ENCODE measurements around the gene MOV10L1.

The MOV10L1 gene

DNA sequence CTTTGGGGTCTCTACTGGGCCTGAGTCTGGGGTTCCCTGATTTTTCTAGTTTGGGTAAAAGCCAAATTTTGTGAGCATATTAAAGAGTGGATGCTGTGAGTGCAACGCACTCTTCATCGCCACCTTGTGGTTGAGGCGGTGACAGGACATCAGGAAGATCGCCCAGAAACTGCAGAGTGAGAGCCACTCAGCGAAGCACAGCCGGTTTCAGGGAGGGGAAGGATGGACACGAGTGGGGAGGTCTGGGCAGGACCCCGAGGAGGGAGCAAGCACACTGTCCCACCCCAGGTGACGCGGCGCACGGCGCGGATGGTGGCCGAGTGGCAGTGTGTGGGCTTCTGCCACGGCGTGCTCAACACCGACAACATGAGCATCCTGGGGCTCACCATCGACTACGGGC lies 120.1 kb downstream of the MOV10L1 start:
- DNase-seq (ENCODE audit: low read depth, low spot score), result no peak
- H3K27ac ChIP-seq, result no peak overlapping the region

DNA sequence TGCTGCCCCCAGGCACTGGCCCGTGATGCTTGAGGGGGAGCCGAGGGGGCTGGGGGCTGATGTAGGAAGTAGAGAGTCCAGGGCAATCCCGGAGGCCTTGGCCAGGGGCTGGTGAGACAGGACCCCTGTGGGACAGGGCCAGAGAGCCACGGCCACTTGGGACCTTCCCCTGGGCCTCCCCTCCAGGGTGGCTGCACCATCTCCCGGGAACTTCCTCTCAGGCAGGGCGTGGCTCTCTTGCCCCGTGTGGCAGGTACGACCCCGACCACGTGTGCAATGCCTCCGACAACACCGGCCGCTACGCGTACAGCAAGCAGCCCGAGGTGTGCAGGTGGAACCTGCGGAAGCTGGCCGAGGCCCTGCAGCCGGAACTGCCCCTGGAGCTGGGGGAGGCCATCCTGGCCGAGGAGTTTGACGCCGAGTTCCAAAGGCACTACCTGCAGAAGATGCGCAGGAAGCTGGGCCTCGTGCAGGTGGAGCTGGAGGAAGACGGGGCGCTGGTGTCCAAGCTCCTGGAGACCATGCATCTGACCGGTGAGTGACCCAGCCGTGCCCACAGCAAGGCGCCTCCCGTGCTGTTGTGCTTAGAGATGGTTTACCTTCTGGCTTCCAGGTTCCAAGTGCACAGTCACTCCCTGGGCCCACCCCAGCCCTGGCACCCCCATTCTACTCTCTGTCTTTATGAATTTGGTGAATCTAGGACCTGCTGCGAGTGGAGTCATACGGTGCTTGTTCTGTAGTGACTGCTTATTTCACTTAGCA lies 120.8 kb downstream of the MOV10L1 start:
- no peak for DNase-seq (ENCODE audit: low read depth, low spot score)
- H3K27ac ChIP-seq, result no peak overlapping the region

DNA sequence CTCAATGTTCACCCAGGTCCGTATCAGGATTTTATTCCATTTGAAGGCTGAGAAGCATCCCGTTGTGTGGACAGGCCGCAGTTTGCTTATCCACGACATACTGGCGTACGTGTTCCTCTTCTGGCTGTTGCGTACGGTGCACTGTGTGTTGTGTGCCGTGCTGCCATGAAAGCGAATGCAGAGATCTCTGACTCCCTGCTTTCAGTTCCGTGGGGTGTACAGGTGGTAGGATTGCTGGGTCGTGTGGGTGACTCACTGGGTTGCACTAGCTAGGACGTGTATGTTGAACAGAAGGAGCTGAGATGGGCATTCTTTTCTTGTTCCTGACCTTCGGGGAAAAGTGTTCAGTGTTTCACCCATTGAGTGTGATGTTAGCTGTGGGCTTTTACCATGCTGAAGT lies 121.3 kb downstream of the MOV10L1 start:
- no peak for DNase-seq (ENCODE audit: low read depth, low spot score)
- H3K27ac ChIP-seq, result no peak overlapping the region
